ENCODE measurements around the gene RUSF1. TPM values are rescaled to one million over a fixed set of nuclear protein-coding genes. Genes with fewer than 3 reads are reported as not detected.

Gene RUSF1
- total and polyA plus RNA-seq, 9 of the 15 experiments (the other 6 are each of a cell fraction or from before 2014, with no cell fraction given) = 0.80 to 52.8 (median 27.6) TPM

- TF ChIP-seq ZNF41 (CRISPR knock-in tag; conservative IDR thresholded peaks at IDR 0.05) (0 out of 2 replicates have a peak, but pooled peaks have one; percentile 48), ZNF239 (CRISPR knock-in tag; IDR thresholded peaks at IDR 0.05) (peak; percentile 44; the same call in 1 of the 2 replicates), ZBTB12 (CRISPR knock-in tag; IDR thresholded peaks at IDR 0.05) (peak; percentile 81), ZBTB49 (CRISPR knock-in tag; IDR thresholded peaks at IDR 0.05; ENCODE audit: borderline replicate concordance) (no peak), ZNF407 (IDR thresholded peaks at IDR 0.05; ENCODE audit: low read depth) (peak; percentile 89), CEBPG (CRISPR knock-in tag; IDR thresholded peaks at IDR 0.05) (peak; percentile 90), CEBPG (tag; conservative IDR thresholded peaks at IDR 0.05 in 1 of 2, IDR thresholded peaks at IDR 0.05 in 1 of 2) (peak in 1 of 2 experiments; percentile 54; a peak in 2 of 4 replicates), JUN (IDR thresholded peaks at IDR 0.05; ENCODE audit: borderline replicate concordance, low read depth, low read length) (0 out of 2 replicates have a peak, but pooled peaks have one; percentile 8), JUN (CRISPR knock-in tag; IDR thresholded peaks at IDR 0.05; ENCODE audit: borderline replicate concordance) (no peak), YY1 (IDR thresholded peaks at IDR 0.05; ENCODE audit: borderline replicate concordance in 1 of 3, control insufficient read depth in 1 of 3, extremely low read depth in 1 of 3, insufficient read depth in 3 of 3, insufficient read length in 1 of 3, insufficient replicate concordance in 2 of 3, low read depth in 1 of 3, low read length in 2 of 3) (peak; percentile 93 to 97 (median 96)), EGR1 (conservative IDR thresholded peaks at IDR 0.05) (peak; percentile 61), MCM3 (IDR thresholded peaks at IDR 0.05) (no peak), NBN (IDR thresholded peaks at IDR 0.05; ENCODE audit: low read depth) (peak; percentile 47; the same call in 1 of the 2 replicates)
These were observed 49.1 kb downstream of the RUSF1 start, which contains the start of gene ARMC5 (continued) for GRCh38 chr16:31458844-31459686.

All from K562 (cell line).